ENCODE data around the gene GPM6B.

- TF ChIP-seq NFYB (CRISPR knock-in tag; conservative IDR thresholded peaks at IDR 0.05; ENCODE audit: low read depth) (no peak), USF2 (CRISPR knock-in tag; IDR thresholded peaks at IDR 0.05) (no peak), ZBTB21 (CRISPR knock-in tag; IDR thresholded peaks at IDR 0.05; ENCODE audit: borderline replicate concordance) (no peak), ZNF121 (CRISPR knock-in tag; IDR thresholded peaks at IDR 0.05) (no peak), CTCF (IDR thresholded peaks at IDR 0.05) (no peak), JUN (CRISPR knock-in tag; IDR thresholded peaks at IDR 0.05) (no peak), MAX (CRISPR knock-in tag; IDR thresholded peaks at IDR 0.05) (no peak), TCF7 (CRISPR knock-in tag; IDR thresholded peaks at IDR 0.05; ENCODE audit: low read depth) (no peak), ZNF416 (CRISPR knock-in tag; IDR thresholded peaks at IDR 0.05) (no peak), GABPB1 (CRISPR knock-in tag; IDR thresholded peaks at IDR 0.05) (no peak), SP1 (CRISPR knock-in tag; conservative IDR thresholded peaks at IDR 0.05) (no peak)
Measured at GRCh38 chrX:13741695-13742094, 75.2 kb downstream of the GPM6B start.

All from WTC11 (cell line).